ENCODE results near the gene DIDO1.
"Not testable (repeated sequence)": the region's sequence is repeated elsewhere in the genome, so short reads cannot be mapped to it uniquely, and the experiment has no call there.

The DIDO1 gene

GRCh38 chr20:62925420-62926228 lies 681 bp downstream of the DIDO1 start:
- DNase-seq, result peak; percentile 50

GRCh38 chr20:62925076-62925419 lies 1.3 kb downstream of the DIDO1 start:
- DNase-seq, result no peak

GRCh38 chr20:62924442-62925075 lies 1.7 kb downstream of the DIDO1 start:
- DNase-seq, result no peak

GRCh38 chr20:62923669-62924441 lies 2.5 kb downstream of the DIDO1 start:
- no peak for DNase-seq

GRCh38 chr20:62923059-62923668 lies 3.1 kb downstream of the DIDO1 start:
- not testable (repeated sequence) for DNase-seq

GRCh38 chr20:62922451-62922921 lies 3.8 kb downstream of the DIDO1 start:
- no peak for DNase-seq

GRCh38 chr20:62921119-62921687 lies 5.1 kb downstream of the DIDO1 start:
- DNase-seq, result no peak

GRCh38 chr20:62920039-62920645 lies 6.2 kb downstream of the DIDO1 start:
- DNase-seq, result no peak

GRCh38 chr20:62918831-62919230 lies 7.5 kb downstream of the DIDO1 start:
- no peak for DNase-seq

- DNase-seq, result no peak
Observed at GRCh38 chr20:62918147-62918546, 8.2 kb downstream of the DIDO1 start.

GRCh38 chr20:62917720-62918119 lies 8.6 kb downstream of the DIDO1 start:
- DNase-seq, result no peak

- DNase-seq, result no peak
Observed at GRCh38 chr20:62916703-62917476, 9.4 kb downstream of the DIDO1 start.

- no peak for DNase-seq
Observed at GRCh38 chr20:62914970-62915457, 11.3 kb downstream of the DIDO1 start.

GRCh38 chr20:62914436-62914835 lies 11.9 kb downstream of the DIDO1 start:
- DNase-seq, result no peak

GRCh38 chr20:62913043-62913630 lies 13.2 kb downstream of the DIDO1 start:
- DNase-seq, result no peak

GRCh38 chr20:62911701-62912280 lies 14.5 kb downstream of the DIDO1 start:
- no peak for DNase-seq

GRCh38 chr20:62910777-62911497 lies 15.4 kb downstream of the DIDO1 start:
- DNase-seq, result no peak

GRCh38 chr20:62910217-62910766 lies 16.0 kb downstream of the DIDO1 start:
- no peak for DNase-seq
